ENCODE results near the gene CYP11A1. TPM values are rescaled to one million over a fixed set of nuclear protein-coding genes. Genes with fewer than 3 reads are reported as not detected.

The CYP11A1 gene
- 8.3 and 9.5 TPM in 2 replicates for total RNA-seq (2013; cell fraction: nucleolus; rRNA removed)
- total RNA-seq (2014; rRNA removed) = not detected in 2 replicates
- not detected in 2 replicates for total RNA-seq (2014; rRNA removed; fragmentation: Illumina TruSeq; extraction: Trizol)
- total RNA-seq (2021) = 0.29 and 0.69 TPM in 2 replicates
- 0.34 TPM for polyA plus RNA-seq (2011; ENCODE audit: low read depth)
- 1.1 and 1.2 TPM in 2 replicates for polyA plus RNA-seq (2011; rRNA removed)
- 0.90 and 1.7 TPM in 2 replicates for polyA plus RNA-seq (2011; cell fraction: cytosol; rRNA removed)
- 1.4 and 3.2 TPM in 2 replicates for polyA plus RNA-seq (2011; cell fraction: nucleus; rRNA removed)
- polyA plus RNA-seq (2012) = 0.50 and 1.1 TPM in 2 replicates
- polyA plus RNA-seq (2014; fragmentation: Illumina TruSeq; extraction: Trizol) = 0.19 TPM in 1 of 2 replicates, not detected in the other
- under 1 TPM; 0.11 to 0.23 TPM for polyA plus RNA-seq (2014; fragmentation: Nextera tagmentation; extraction: Ambion mirVana)
- 0.52 TPM in 1 of 2 replicates, not detected in the other for polyA plus RNA-seq (2014; rRNA removed)
- not detected for polyA plus RNA-seq (2016; fragmentation: Nextera tagmentation; extraction: Ambion mirVana)
- 0.80 and 2.3 TPM in 2 replicates for polyA minus RNA-seq (2011; rRNA and poly(A)+ RNA removed)
- not detected in 2 replicates for polyA minus RNA-seq (2011; cell fraction: cytosol; rRNA and poly(A)+ RNA removed)
- 1.4 and 1.5 TPM in 2 replicates for polyA minus RNA-seq (2011; cell fraction: nucleus; rRNA and poly(A)+ RNA removed)
- percentile 59 among the genes with signal in this experiment for Bru-seq, nascent RNA
- BruChase-seq, experiment 1, labeled RNA remaining after a 6-hour chase = percentile 60 among the genes with signal in this experiment
- BruChase-seq, experiment 2, labeled RNA remaining after a 2-hour chase = percentile 49 among the genes with signal in this experiment
- long read RNA-seq, experiment 1 = 0 reads
- long read RNA-seq, experiment 2, partial matches to known transcripts = 0 of 3 reads
- long read RNA-seq, experiment 2, other reads (novel, unspliced or antisense) = 3 of 3 reads

- H3K27me3 ChIP-seq (replicated peaks in 1 of 2; ENCODE audit: control insufficient read depth in 2 of 2, insufficient read depth in 2 of 2, low read length in 1 of 2) = peaks cover 4 to 5% of the 10 kb centered on the region in 2 experiments; a peak in 3 of 4 replicates
- in situ Hi-C loops (cut with MboI) = no loop called here
- FAIRE-seq = no peak
- H3K9me3 ChIP-seq (replicated peaks; ENCODE audit: control insufficient read depth, insufficient read depth, low read length) = no peaks in the 10 kb centered on the region
- no peak for ATAC-seq
- H3K9ac ChIP-seq (ENCODE audit: control insufficient read depth, insufficient read depth, low read length) = no peak within 1 kb of the TSS
- no peak within 1 kb of the TSS for H2AFZ ChIP-seq (ENCODE audit: control insufficient read depth, low read depth, low read length)
- BruUV-seq (replicated peaks) = no TSS peak
- no peak within 1 kb of the TSS for H3K27ac ChIP-seq (ENCODE audit: control insufficient read depth, insufficient read depth)
- TF ChIP-seq ZBTB4 (CRISPR knock-in tag; IDR thresholded peaks at IDR 0.05) = no peak
- TF ChIP-seq ATF3 (IDR thresholded peaks at IDR 0.05; ENCODE audit: borderline replicate concordance, extremely low read depth, low read depth, low read length) = no peak
- TF ChIP-seq PML (IDR thresholded peaks at IDR 0.05; ENCODE audit: low read length) = no peak
- TF ChIP-seq BMI1 (IDR thresholded peaks at IDR 0.05; ENCODE audit: borderline replicate concordance) = no peak
- no peak for TF ChIP-seq ZNF24 (IDR thresholded peaks at IDR 0.05)
- TF ChIP-seq JUNB (IDR thresholded peaks at IDR 0.05) = no peak
- no peak for TF ChIP-seq REST (IDR thresholded peaks at IDR 0.05; ENCODE audit: low read depth, low read length)
- no peak for TF ChIP-seq MAX (IDR thresholded peaks at IDR 0.05; ENCODE audit: low read depth, low read length)
- no peaks in the 10 kb centered on the region for H3K36me3 ChIP-seq (ENCODE audit: control insufficient read depth in 2 of 2, insufficient read depth in 2 of 2, low read length in 1 of 2)
- H3K79me2 ChIP-seq (ENCODE audit: control insufficient read depth, insufficient read depth, low read length) = no peaks in the 10 kb centered on the region
- WGBS (ENCODE audit: insufficient coverage, insufficient replicate concordance, low lambda C conversion rate, missing lambda C conversion rate) = 54% methylated on average over 12 of the region's 12 CpGs
- CTCF ChIA-PET = interaction anchor here (0.6 to 21.7 kb wide), 3 partner anchors 8 to 115 kb away, joined by 4 to 655 read pairs (median 4); partner anchors contain the start of gene SEMA7A
- RAD21 ChIA-PET (ENCODE audit: unreplicated experiment) = interaction anchor here (1.1 to 1.2 kb wide), 2 partner anchors 9 to 394 kb away, joined by 3 read pairs; no protein-coding TSS in a partner anchor
- H3K4me3 ChIP-seq = no peak within 1 kb of the TSS
- H3K4me2 ChIP-seq (ENCODE audit: control insufficient read depth, insufficient read depth) = no peak within 1 kb of the TSS
- POLR2A ChIA-PET = no interaction called here
- H3K4me1 ChIP-seq (ENCODE audit: control insufficient read depth, insufficient read depth, low read length) = no peaks in the 10 kb centered on the region
- H4K20me1 ChIP-seq (ENCODE audit: control insufficient read depth, insufficient read depth) = no peaks in the 10 kb centered on the region
- DNase-seq (ENCODE audit: low read depth, low spot score) = no peak
- SMC1A ChIA-PET (ENCODE audit: uncharacterized antibody, unreplicated experiment) = no interaction called here
- intact Hi-C loops (cut with micrococcal nuclease; ENCODE audit: unreplicated experiment) = no loop called here
Observed at GRCh38 chr15:74367296-74367854, at the start of gene CYP11A1. CYP11A1 (minus strand) TSS chr15:74367646; CDS start chr15:74367585, 61 bp downstream.
